A673 (cell line): ENCODE data around the gene ADH1C. TPM values are rescaled to one million over a fixed set of nuclear protein-coding genes. Genes with fewer than 3 reads are reported as not detected.

Source experiments
- BruUV-seq: library from RNA; stranded (reverse); fragments of 400-500 nt; replicated peaks from 2 replicates; lab custom pipeline; 2021; lab: Mats Ljungman, UMichigan
- CTCF ChIA-PET: fragments of 300-600 bp; sonication (Branson Sonifier 250); formaldehyde crosslinking; loops from one replicate; lab custom pipeline; 2022; ENCODE audit warnings: antibody characterized with exemption; lab: Charles Lee
- POLR2A ChIA-PET: fragments of 300-600 bp; sonication (Branson Sonifier 250); formaldehyde crosslinking; loops from one replicate; lab custom pipeline; 2022; ENCODE audit warnings: antibody characterized with exemption; ENCODE audit not compliant: low non-redundant PET; lab: Charles Lee
- DNase-seq: peaks from one replicate; pipeline ENCODE4 v3.0.0-alpha.2; 2015; ENCODE audit warnings: low spot score
- H3K27ac ChIP-seq: fragments of 200-600 bp; sonication (generic); 2 replicates; pipeline ENCODE4 v1.5.1; 2016; ENCODE audit warnings: mixed run types, low read depth, mild to moderate bottlenecking, mixed read lengths, antibody characterized with exemption, low read length; ENCODE audit not compliant: poor library complexity, severe bottlenecking
- H3K27me3 ChIP-seq: fragments of 200-600 bp; sonication (generic); replicated peaks from 2 replicates; pipeline ENCODE4 v1.6.1; 2017; ENCODE audit warnings: mixed run types, low read depth, mild to moderate bottlenecking, mixed read lengths, antibody characterized with exemption, low read length; ENCODE audit not compliant: insufficient read depth, poor library complexity
- H3K36me3 ChIP-seq: fragments of 200-600 bp; sonication (generic); 2 replicates; pipeline ENCODE4 v1.6.1; 2016; ENCODE audit warnings: mixed run types, mild to moderate bottlenecking, mixed read lengths, antibody characterized with exemption, low read length; ENCODE audit not compliant: insufficient read depth, poor library complexity, severe bottlenecking
- H3K4me1 ChIP-seq: fragments of 200-600 bp; sonication (generic); 2 replicates; pipeline ENCODE4 v1.6.1; 2017; ENCODE audit warnings: mixed run types, mild to moderate bottlenecking, mixed read lengths, antibody characterized with exemption, low read length; ENCODE audit not compliant: insufficient read depth, poor library complexity, severe bottlenecking
- H3K4me3 ChIP-seq: fragments of 200-600 bp; sonication (generic); 2 replicates; pipeline ENCODE4 v1.5.1; 2016; ENCODE audit warnings: low read depth, mixed run types, mild to moderate bottlenecking, mixed read lengths, low read length; ENCODE audit not compliant: poor library complexity, severe bottlenecking
- H3K9me3 ChIP-seq: fragments of 200-600 bp; sonication (generic); 2 replicates; pipeline ENCODE4 v1.6.1; 2016; ENCODE audit warnings: mixed run types, low read depth, mild to moderate bottlenecking, mixed read lengths, antibody characterized with exemption, low read length; ENCODE audit not compliant: poor library complexity, severe bottlenecking
- EZH2 ChIP-seq: fragments of 200-600 bp; sonication (generic); IDR thresholded peaks from 2 replicates; pipeline ENCODE4 v1.6.1; 2017; ENCODE audit warnings: borderline replicate concordance, low read depth, mild to moderate bottlenecking, mixed read lengths, antibody characterized with exemption, low read length; ENCODE audit not compliant: poor library complexity, severe bottlenecking
- intact Hi-C: fragments of 100-400 bp; cut with micrococcal nuclease; formaldehyde crosslinking; loops from one replicate; pipeline ENCODE4 v1.10.0; 2022; ENCODE audit not compliant: unreplicated experiment
- total RNA-seq: library from RNA; stranded (reverse); gene quantifications from 2 replicates; pipeline ENCODE4 v1.2.3, GENCODE V29; 2021
- TF ChIP-seq, protein P1 (sequence below): fragments of 300-800, 200-600 bp; sonication (generic); conservative IDR thresholded peaks from 2 replicates; pipeline ENCODE4 v1.5.1; 2017; ENCODE audit warnings: low read depth, mild to moderate bottlenecking, antibody characterized with exemption, low read length, moderate library complexity, mixed read lengths

Gene ADH1C
- total RNA-seq, 1 experiment from 2014 or later, result not detected

DNA sequence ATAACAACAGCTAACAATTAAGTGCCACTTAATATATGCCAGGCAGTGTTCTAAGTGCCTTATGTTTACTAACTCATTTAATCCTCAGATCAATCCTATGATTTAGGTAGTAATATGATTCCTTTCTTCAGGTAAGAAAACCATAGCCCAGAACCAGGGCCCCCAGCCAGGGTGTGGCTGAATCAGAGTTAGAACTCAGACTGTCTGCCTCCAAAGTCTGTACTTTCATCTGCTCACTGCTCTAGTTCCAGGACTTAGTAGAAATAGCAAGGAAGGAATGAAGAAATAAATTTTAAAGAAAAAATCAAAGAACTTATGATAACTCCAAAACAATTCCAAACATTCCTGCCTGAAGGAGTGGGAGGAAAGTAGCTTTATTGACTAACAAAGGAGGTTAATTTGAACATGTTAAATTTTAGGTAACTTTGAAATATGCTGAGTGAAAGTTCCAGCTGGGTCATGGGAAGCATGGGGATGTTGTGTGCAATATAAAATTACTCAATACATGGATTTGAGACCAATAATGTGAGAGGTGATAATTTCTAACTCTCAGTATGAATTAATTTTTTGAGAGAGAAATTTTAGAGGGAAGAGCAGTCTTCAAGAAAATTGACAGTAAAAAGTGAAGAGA, 8.8 kb upstream of the ADH1C start:
- ChIA-PET POLR2A (interaction anchor here (0.6 kb wide), 1 partner anchor 363 kb away, joined by 6 read pairs; no protein-coding TSS in a partner anchor), CTCF (no interaction called here)
- Histone ChIP-seq H3K4me3 (no peak overlapping the region), H3K27me3 (no peaks in the 10 kb centered on the region), H3K4me1 (no peaks in the 10 kb centered on the region), H3K9me3 (peaks cover 3% of the 10 kb centered on the region), H3K36me3 (no peaks in the 10 kb centered on the region), H3K27ac (no peak overlapping the region)
- BruUV-seq, result no TSS peak
- DNase-seq, result no peak
- intact Hi-C loops, result no loop called here
- TF ChIP-seq EZH2, result no peak
- TF ChIP-seq, protein P1, sequence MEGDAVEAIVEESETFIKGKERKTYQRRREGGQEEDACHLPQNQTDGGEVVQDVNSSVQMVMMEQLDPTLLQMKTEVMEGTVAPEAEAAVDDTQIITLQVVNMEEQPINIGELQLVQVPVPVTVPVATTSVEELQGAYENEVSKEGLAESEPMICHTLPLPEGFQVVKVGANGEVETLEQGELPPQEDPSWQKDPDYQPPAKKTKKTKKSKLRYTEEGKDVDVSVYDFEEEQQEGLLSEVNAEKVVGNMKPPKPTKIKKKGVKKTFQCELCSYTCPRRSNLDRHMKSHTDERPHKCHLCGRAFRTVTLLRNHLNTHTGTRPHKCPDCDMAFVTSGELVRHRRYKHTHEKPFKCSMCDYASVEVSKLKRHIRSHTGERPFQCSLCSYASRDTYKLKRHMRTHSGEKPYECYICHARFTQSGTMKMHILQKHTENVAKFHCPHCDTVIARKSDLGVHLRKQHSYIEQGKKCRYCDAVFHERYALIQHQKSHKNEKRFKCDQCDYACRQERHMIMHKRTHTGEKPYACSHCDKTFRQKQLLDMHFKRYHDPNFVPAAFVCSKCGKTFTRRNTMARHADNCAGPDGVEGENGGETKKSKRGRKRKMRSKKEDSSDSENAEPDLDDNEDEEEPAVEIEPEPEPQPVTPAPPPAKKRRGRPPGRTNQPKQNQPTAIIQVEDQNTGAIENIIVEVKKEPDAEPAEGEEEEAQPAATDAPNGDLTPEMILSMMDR, result no peak

DNA sequence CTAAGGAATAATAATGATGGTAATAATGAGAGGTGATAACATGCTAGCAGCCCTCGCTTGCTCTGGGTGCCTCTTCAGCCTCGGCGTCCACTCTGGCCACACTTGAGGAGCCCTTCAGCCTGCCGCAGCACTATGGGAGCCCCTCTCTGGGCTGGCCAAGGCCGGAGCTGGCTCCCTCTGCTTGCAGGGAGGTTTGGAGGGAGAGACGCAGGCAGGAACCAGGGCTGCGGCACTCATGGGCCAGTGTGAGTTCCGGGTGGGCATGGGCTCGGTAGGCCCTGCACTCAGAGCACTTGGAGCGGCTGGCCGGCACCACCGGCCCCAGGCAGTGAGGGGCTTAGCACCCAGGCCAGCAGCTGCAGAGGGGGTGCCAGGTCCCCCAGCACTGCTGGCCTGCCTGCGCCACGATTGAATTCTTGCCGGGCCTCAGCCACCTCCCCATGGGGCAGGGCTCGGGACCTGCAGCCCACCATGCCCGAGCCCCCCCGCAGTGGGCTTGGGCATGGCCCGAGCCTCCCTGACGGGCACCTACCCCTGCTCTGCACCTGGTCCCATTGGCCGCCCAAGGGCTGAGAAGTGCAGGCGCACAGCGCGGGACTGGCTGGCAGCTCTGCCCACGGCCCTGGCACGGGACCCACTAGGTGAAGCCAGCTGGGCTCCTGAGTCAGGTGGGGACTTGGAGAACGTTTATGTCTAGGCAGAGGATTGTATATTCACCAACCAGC, 7.1 kb upstream of the ADH1C start:
- DNase-seq, result no peak
- H3K9me3 ChIP-seq, result no peaks in the 10 kb centered on the region
- CTCF ChIA-PET, result no interaction called here
- intact Hi-C loops, result no loop called here
- H3K4me3 ChIP-seq, result no peak overlapping the region
- H3K36me3 ChIP-seq, result no peaks in the 10 kb centered on the region
- POLR2A ChIA-PET, result no interaction called here
- H3K4me1 ChIP-seq, result no peaks in the 10 kb centered on the region
- H3K27me3 ChIP-seq, result no peaks in the 10 kb centered on the region
- TF ChIP-seq, protein P1, result no peak
- BruUV-seq, result no TSS peak
- H3K27ac ChIP-seq, result no peak overlapping the region

DNA sequence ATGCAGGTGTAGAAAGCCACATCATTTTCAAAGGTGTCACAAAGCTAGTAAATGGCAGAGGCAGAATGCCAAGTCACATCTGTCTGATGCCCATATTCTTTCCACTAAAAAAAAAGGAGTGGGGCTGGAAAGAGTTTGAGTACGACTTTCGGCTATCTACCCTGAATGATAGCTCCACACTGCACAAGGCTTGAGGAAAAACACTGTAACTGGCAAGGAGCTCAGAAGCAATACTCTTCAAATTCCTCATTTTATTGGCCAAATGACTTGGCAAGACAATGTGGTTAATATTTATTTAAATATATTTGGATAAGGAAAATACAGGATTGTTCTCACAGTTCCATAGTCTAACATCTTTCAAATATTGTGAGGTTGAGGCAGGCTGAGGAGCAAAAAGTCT, 5.4 kb upstream of the ADH1C start:
- Histone ChIP-seq H3K4me1 (no peaks in the 10 kb centered on the region), H3K27ac (no peak overlapping the region), H3K36me3 (no peaks in the 10 kb centered on the region), H3K9me3 (no peaks in the 10 kb centered on the region), H3K27me3 (no peaks in the 10 kb centered on the region), H3K4me3 (no peak overlapping the region)
- TF ChIP-seq, protein P1, result no peak
- no peak for TF ChIP-seq EZH2
- intact Hi-C loops, result no loop called here
- ChIA-PET CTCF (no interaction called here), POLR2A (no interaction called here)
- no TSS peak for BruUV-seq
- no peak for DNase-seq
